Measurements from ENCODE around the gene CBX4. TPM values are rescaled to one million over a fixed set of nuclear protein-coding genes. Genes with fewer than 3 reads are reported as not detected.

CBX4 gene
- total RNA-seq, 2 donors from 2014 or later: 8.7 to 9.1 TPM

GRCh38 chr17:79819534-79820276 is 19.5 kb downstream of the CBX4 start:
- H3K36me3 Mint-ChIP-seq (ENCODE audit: low read depth): no peaks in the 10 kb centered on the region
- H3K9me3 Mint-ChIP-seq: no peaks in the 10 kb centered on the region
- peaks cover 19% of the 10 kb centered on the region for H3K27me3 Mint-ChIP-seq
- no peak for ATAC-seq (replicated peaks)
- no peak overlapping the region for H3K27ac Mint-ChIP-seq
- H3K4me1 Mint-ChIP-seq: no peaks in the 10 kb centered on the region
- no peak overlapping the region for H3K4me3 Mint-ChIP-seq

GRCh38 chr17:79819085-79819484 is 20.2 kb downstream of the CBX4 start:
- Mint-ChIP-seq H3K9me3 (no peaks in the 10 kb centered on the region), H3K36me3 (ENCODE audit: low read depth) (peaks cover 6% of the 10 kb centered on the region), H3K27ac (no peak overlapping the region), H3K4me3 (no peak overlapping the region), H3K4me1 (peaks cover 6% of the 10 kb centered on the region), H3K27me3 (peaks cover 21% of the 10 kb centered on the region)
- no peak for ATAC-seq (replicated peaks)

DNA sequence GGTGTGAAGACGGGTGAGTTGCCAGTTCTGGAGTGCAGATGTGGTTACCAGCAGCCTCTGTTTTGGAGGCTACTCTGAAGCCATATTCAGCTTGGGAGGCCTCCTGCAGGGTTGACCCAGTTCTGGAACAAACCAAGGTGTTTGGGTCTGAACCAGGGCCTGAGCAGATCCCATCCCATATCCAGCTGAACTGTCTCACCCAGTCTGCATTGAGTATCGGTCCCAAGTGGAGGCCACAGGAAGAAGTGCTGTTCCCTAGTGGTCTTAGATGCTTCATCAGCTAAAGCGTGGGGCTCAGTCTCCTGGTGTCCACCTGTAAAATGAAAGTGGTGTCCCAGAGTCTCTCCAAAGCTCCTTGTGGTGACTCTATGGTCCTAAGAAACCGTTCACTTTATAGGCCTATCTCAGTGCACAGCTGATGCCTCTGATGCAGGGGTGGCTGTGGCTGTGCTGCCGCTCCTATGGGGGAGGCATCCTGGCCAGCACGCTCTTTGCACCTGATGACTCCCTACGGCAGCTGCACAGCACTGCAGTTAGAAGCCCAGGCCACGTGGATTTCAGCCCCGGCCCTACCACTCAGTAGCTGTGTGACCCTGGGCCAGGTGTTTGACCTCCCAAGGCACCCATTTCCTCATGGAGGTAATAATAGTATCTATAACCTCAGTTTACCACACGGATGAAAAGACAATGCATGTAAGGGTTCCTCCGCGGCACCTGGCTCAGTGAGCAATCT is 21.0 kb downstream of the CBX4 start:
- Mint-ChIP-seq H3K4me3 (no peak overlapping the region), H3K4me1 (peaks cover 6% of the 10 kb centered on the region), H3K27me3 (peaks cover 21% of the 10 kb centered on the region), H3K36me3 (ENCODE audit: low read depth) (peaks cover 6% of the 10 kb centered on the region), H3K27ac (no peak overlapping the region), H3K9me3 (no peaks in the 10 kb centered on the region)
- ATAC-seq (replicated peaks): no peak

DNA sequence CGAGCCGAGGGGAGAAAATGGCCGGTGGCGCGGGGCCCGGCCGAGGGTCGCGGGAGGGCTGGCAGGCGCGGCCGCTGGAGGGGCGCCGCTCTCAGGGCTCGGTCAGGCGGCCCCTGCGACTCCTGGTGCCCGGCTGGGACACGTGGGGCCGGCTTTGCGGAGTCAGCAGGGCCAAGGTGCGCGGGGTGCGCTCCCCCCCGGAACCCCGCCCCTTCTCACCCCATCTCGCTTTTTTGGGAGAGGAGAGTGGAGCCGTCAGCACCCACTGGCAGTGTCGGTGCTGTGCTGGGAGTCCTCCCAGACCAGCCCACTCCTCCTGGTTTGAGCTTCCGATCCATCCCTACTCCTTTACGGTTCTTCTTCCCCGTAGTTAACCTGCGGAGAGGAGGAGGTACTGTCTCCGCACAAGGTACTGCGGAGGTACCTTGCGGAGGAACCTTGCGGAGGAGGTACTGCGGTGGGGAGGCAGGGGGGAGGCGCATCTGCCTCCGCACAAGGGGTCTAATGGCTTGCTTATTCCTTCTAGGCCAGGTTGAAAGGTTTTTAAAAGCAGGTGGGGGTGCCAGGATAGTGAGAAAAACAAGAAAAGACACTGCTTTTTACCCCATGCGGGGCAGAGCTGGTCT is 23.3 kb downstream of the CBX4 start:
- H3K4me1 Mint-ChIP-seq: peaks cover 7% of the 10 kb centered on the region
- H3K36me3 Mint-ChIP-seq (ENCODE audit: low read depth): peaks cover 6% of the 10 kb centered on the region
- no peak overlapping the region for H3K27ac Mint-ChIP-seq
- peaks cover 28% of the 10 kb centered on the region for H3K27me3 Mint-ChIP-seq
- no peak for ATAC-seq (replicated peaks)
- no peak overlapping the region for H3K4me3 Mint-ChIP-seq
- no peaks in the 10 kb centered on the region for H3K9me3 Mint-ChIP-seq

DNA sequence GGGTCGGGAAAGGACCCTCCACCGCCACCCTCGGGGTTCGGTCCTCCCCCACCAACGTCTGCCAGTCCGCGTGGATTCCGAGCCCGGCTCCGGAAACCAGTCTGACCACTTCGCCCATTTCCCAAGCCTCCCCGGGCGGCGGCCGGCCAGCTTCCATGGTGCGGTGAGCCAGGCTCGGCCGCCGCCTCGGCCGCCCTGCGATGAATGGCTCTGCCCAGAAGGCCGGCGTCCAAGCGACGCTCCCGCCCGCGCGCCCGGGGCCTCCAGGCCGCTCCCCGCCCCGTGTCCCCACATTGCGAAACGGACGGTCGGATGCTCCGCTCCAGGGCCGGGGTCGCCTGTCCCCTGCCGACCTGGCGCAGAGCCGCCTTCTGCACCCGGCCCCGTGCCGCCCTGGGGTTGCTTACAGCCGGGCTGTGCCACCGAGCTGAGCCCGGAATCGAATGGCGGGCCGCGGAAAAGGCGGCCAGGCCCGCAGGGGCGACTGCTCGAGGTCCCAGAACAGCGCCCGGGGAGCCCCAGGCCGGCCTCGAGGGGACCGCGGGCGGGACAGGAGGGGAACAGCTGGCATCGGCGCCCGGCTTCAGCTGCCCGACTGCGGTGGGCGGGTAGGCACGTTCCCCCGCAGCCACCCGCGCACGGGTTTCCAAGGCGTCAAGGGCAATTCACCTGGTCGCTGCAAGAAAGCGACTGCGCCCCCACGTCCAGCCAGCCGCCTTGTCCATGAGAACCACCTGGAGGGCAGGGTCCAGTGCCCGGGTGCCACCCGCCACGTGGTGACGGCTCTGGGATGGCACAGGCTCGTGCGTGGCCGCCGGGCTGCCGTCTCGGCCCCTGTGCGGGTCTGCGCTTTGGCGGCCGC is 24.0 kb downstream of the CBX4 start:
- Mint-ChIP-seq H3K36me3 (ENCODE audit: low read depth) (peaks cover 6% of the 10 kb centered on the region), H3K9me3 (no peaks in the 10 kb centered on the region)
- ATAC-seq (replicated peaks): no peak

DNA sequence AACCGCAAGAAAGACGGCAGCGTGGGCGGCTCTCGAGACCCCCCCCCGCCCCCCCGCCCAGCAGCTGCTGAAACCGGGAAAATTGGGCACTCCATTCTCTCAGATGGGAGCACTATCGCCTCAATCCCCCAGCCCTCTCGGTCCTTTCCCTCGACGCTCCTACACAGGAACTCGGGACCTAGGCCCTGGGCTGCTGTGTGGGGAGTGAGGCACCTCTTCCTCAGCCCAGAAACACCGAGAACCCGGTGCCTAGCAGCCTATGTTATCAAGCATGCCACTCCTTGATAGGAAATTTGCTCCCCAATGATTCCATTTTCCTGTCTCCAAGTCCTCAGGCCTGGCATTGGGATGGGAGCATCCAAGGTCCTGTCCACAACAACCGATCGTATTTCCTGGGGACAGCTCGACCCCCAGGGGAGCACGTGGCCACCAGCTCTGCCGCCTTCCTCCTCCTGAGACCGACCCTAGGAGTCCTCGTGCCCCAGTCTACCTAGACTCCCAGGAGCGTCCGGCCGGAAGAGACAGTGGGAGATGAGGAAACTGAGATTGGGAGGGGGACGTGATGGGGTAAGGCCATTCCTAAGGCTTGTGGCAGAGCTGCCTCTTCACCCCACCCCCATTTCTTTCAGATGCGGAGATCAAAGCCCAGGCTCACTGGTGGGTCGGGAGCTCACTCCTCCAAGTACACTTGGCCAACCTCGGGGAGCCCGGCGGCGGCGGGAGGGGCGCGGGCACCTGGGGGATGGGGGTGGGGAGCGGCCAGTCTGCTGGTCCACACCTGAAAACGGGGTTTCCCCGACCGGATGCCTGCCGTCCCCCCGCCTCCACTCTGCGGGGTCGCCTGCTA is 24.9 kb downstream of the CBX4 start:
- H3K27ac Mint-ChIP-seq: no peak overlapping the region
- ATAC-seq (replicated peaks): no peak
- peaks cover 6% of the 10 kb centered on the region for H3K36me3 Mint-ChIP-seq (ENCODE audit: low read depth)
- H3K4me1 Mint-ChIP-seq: peaks cover 10% of the 10 kb centered on the region
- no peaks in the 10 kb centered on the region for H3K9me3 Mint-ChIP-seq
- H3K27me3 Mint-ChIP-seq: peaks cover 32% of the 10 kb centered on the region
- H3K4me3 Mint-ChIP-seq: peak overlapping the region; percentile 62

More for the DNA sequence above, 24.0 kb downstream of the CBX4 start:
- Mint-ChIP-seq H3K4me1 (peaks cover 10% of the 10 kb centered on the region), H3K27me3 (peaks cover 32% of the 10 kb centered on the region), H3K27ac (no peak overlapping the region), H3K4me3 (no peak overlapping the region)

DNA sequence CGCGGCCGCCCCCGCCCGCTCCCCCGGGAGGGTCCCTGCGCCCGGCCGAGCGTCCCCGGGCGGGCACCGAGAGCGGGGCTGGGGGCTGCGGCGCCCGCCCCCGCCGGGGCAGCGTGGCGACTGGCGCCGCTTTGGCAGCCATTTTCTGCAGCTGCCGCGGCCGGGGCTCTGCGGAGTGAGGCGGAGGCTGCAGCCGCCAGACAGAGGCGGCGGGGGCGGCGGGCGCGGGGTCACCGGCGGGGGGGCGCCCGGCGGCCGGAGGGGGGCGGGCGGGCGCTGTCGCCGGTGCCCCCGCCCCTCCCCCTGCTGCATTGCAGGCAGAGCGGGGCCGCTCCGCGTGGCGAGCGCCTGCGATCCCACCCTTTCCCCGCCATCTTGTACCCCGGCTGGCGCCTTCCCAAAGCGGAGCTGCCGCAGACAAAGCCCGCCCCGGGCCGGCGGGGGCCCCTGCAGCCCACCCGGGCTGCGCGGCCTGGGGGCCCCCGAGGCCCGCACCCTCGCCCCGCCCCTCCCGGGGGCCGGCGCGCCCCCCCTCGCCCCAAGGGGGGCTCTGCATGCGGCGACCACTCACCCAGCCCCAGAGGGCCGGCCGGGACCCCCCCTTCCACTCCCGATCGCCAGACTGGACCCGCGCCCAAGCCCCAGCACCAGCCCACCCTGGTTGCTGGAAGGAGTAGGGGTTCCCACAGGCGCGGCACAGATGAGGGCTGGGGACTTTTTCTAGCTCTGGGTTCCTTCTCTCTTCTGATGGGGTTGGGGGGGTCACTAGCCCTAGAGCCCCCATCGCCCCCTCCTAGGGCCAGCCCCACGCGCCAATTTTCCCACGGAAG is 25.7 kb downstream of the CBX4 start:
- Mint-ChIP-seq H3K27me3 (peaks cover 37% of the 10 kb centered on the region), H3K36me3 (ENCODE audit: low read depth) (peaks cover 6% of the 10 kb centered on the region), H3K4me3 (peak overlapping the region; percentile 62), H3K4me1 (peaks cover 10% of the 10 kb centered on the region), H3K27ac (no peak overlapping the region), H3K9me3 (no peaks in the 10 kb centered on the region)
- no peak for ATAC-seq (replicated peaks)

DNA sequence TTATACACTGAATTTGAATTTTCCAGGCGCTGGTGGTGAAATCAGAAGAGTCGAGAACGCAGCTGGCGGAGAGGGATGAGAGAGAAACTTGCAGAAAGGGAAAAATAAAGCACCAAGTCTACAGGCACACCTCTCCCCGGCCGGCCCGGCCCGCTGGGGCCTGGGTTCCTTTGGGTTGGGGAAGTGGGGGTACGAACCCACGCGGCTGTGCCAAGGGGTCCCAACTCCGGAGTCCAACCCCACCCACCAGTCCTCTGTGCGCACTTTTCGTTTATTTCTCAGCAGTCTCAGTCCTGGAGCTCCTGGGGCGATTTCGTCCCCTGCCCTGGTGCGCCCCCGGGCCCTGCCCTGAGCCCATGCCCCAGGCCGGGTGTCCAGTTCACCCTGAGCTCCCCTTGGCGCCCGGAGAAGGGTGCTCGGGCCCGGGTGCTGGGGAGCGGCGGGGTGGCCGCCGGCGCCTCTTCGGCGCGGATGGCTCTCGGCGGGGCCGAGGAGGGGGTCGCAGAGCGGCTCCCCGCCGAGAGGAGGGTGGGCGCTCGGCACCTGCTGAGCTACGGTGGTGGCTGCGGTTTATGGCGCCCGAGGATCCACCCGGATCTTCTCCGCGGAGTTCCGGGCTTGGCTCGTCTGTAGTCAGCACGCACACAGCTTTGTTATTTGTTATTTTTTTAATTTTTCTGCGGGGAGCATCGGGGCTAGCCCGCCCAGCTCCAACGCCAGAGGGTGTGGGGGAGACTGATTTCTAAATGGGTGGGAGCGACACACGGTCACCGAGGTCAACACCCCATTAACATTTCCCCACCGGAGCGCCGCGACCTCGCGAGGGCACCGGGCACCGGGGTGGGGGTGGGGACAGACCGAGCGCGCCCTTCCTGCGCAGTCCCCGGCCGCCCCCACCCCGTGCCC is 26.6 kb downstream of the CBX4 start:
- no peaks in the 10 kb centered on the region for H3K9me3 Mint-ChIP-seq
- H3K36me3 Mint-ChIP-seq (ENCODE audit: low read depth): peaks cover 6% of the 10 kb centered on the region
- H3K27ac Mint-ChIP-seq: no peak overlapping the region
- peaks cover 10% of the 10 kb centered on the region for H3K4me1 Mint-ChIP-seq
- no peak for ATAC-seq (replicated peaks)
- peak overlapping the region; percentile 35 for H3K4me3 Mint-ChIP-seq
- H3K27me3 Mint-ChIP-seq: peaks cover 41% of the 10 kb centered on the region

DNA sequence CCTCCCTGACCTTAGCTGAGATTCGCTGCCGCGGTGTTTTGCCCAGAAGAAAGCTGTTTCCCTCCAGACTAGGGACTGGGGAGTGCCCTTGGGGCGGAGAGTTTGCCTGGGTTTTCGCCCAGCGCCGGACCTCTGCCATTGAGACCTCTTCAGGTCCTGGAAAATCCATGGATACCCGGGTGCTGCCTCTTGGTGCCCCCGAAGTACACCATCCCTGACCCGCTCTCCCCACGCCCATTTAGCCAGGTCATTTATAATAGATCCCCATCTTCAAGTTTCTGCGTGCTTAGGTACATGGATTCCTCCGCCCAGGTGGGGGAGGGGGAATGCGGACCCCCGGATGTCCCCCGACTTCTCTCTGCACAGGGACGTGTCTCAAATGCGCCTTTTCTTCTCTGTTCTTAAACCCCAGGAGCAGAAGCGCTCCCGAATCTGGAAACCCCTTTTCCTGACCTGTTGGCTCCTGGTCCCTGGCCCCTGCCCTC is 27.3 kb downstream of the CBX4 start:
- peaks cover 44% of the 10 kb centered on the region for H3K27me3 Mint-ChIP-seq
- H3K9me3 Mint-ChIP-seq: no peaks in the 10 kb centered on the region
- no peak for ATAC-seq (replicated peaks)
- peaks cover 6% of the 10 kb centered on the region for H3K36me3 Mint-ChIP-seq (ENCODE audit: low read depth)
- H3K4me3 Mint-ChIP-seq: peak overlapping the region; percentile 35
- H3K27ac Mint-ChIP-seq: no peak overlapping the region
- H3K4me1 Mint-ChIP-seq: peaks cover 10% of the 10 kb centered on the region

DNA sequence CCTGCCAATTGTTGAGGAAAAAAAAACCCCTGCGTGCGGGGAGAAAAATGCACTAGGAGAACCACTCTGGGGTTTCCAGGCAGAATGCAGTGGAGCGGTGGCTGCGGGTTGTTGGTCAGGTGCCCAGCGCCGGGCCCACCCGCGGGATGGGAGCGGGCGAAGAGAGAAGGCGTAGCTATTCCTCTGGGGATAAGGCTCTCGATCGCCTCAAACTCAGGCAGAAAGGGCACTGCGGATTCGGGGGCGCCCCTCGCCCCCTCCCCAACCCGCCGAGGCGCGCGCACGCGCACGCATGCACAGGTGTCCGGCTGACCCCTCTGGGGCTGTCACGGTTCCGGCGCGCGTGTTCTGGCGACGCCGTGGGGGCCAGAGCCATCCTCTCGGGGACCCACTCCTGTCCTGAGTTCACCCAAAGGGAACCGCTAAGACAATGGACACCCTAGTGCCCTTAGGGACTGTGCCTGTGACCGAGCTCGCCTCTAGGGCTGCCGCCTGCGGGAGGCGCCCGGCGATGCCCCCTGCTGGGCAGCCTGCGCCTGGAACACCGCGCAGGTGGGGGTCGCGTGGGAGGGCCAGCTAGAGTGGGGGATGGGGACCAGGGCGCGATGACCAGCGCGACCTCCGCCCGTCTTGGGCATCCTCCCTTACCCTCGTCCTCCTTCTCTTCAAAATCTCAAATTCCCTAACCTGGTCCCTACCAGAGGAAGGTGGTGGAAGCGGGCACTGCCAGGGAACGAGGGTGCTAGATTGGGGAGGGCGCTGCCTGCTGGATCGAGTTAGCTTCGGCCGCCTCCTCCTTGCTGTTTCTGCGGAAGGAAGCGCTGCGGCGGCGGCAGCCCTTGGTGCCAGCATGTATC is 28.0 kb downstream of the CBX4 start:
- peaks cover 6% of the 10 kb centered on the region for H3K36me3 Mint-ChIP-seq (ENCODE audit: low read depth)
- peak; percentile 18 for ATAC-seq (replicated peaks)
- peak overlapping the region; percentile 35 for H3K4me3 Mint-ChIP-seq
- peaks cover 46% of the 10 kb centered on the region for H3K27me3 Mint-ChIP-seq
- peaks cover 10% of the 10 kb centered on the region for H3K4me1 Mint-ChIP-seq
- no peak overlapping the region for H3K27ac Mint-ChIP-seq
- no peaks in the 10 kb centered on the region for H3K9me3 Mint-ChIP-seq
